IPS-15b (cell line): ENCODE data around the gene FN1.

Source experiments
- H3K27me3 ChIP-seq: one replicate; pipeline ENCODE4 v1.6.1; 2013; ENCODE audit warnings: low read length; ENCODE audit not compliant: control insufficient read depth, insufficient read depth
- H3K36me3 ChIP-seq: one replicate; pipeline ENCODE4 v1.6.1; 2013; ENCODE audit warnings: low read length; ENCODE audit not compliant: control insufficient read depth, insufficient read depth
- H3K4me1 ChIP-seq: one replicate; pipeline ENCODE4 v1.6.1; 2013; ENCODE audit warnings: mild to moderate bottlenecking, low read length; ENCODE audit not compliant: control insufficient read depth, insufficient read depth
- H3K4me3 ChIP-seq: one replicate; pipeline ENCODE4 v1.5.1; 2013; ENCODE audit warnings: low read depth, low read length
- H3K9ac ChIP-seq: one replicate; pipeline ENCODE4 v1.6.1; 2013; ENCODE audit warnings: low read depth, mild to moderate bottlenecking, low read length
- H3K9me3 ChIP-seq: one replicate; pipeline ENCODE4 v1.6.1; 2013; ENCODE audit warnings: mild to moderate bottlenecking, low read length; ENCODE audit not compliant: control insufficient read depth, insufficient read depth

The FN1 gene

DNA sequence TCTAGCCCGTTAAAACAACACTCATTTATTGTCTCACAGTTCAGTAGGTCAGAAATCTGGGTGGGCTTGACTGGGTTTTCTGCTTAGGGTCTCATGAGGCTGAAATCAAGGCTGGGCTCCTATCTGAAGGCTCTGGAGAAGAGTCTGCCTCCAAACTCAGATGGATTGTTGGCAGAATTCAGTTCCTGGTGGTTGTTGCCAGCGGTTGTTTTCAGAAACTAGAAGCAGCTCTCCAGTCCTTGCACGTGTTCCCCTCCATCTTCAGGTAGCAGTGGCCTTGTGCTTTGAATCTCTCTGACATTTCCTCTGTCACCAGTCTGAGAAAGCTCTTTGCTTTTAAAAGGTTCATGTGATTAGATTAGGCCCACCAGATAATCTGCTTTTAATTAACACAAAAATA is 20.1 kb upstream of the FN1 start:
- Histone ChIP-seq H3K4me3 (no peak overlapping the region), H3K27me3 (no peaks in the 10 kb centered on the region), H3K4me1 (no peaks in the 10 kb centered on the region), H3K9me3 (no peaks in the 10 kb centered on the region), H3K36me3 (no peaks in the 10 kb centered on the region), H3K9ac (no peak overlapping the region)

GRCh38 chr2:215454519-215455246 is 18.8 kb upstream of the FN1 start:
- Histone ChIP-seq H3K9ac (no peak overlapping the region), H3K9me3 (no peaks in the 10 kb centered on the region)

DNA sequence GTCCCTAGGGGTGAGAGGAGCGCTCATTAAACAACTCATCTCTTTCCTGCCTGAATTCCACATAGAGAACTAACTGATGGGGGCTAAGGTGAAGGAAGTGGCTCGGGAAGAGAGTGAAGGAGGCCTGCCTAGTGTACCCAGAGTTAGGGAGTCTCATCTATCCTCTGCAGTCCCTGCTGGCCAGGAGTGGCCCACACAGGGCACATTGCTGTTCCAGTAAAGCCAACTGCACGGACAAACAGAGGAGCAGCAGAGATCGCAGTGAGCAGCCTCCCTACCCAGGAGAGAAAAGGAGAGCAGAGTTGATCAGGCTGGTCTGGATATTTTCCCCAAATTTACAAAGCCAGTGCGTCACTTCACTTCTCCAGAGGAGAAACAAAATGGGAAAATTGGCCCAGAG is 16.9 kb upstream of the FN1 start:
- Histone ChIP-seq H3K9ac (no peak overlapping the region), H3K27me3 (no peaks in the 10 kb centered on the region), H3K36me3 (no peaks in the 10 kb centered on the region), H3K4me1 (no peaks in the 10 kb centered on the region), H3K4me3 (no peak overlapping the region), H3K9me3 (no peaks in the 10 kb centered on the region)

More at GRCh38 chr2:215454519-215455246, 18.8 kb upstream of the FN1 start:
- Histone ChIP-seq H3K4me3 (no peak overlapping the region), H3K4me1 (no peaks in the 10 kb centered on the region), H3K27me3 (no peaks in the 10 kb centered on the region), H3K36me3 (no peaks in the 10 kb centered on the region)

DNA sequence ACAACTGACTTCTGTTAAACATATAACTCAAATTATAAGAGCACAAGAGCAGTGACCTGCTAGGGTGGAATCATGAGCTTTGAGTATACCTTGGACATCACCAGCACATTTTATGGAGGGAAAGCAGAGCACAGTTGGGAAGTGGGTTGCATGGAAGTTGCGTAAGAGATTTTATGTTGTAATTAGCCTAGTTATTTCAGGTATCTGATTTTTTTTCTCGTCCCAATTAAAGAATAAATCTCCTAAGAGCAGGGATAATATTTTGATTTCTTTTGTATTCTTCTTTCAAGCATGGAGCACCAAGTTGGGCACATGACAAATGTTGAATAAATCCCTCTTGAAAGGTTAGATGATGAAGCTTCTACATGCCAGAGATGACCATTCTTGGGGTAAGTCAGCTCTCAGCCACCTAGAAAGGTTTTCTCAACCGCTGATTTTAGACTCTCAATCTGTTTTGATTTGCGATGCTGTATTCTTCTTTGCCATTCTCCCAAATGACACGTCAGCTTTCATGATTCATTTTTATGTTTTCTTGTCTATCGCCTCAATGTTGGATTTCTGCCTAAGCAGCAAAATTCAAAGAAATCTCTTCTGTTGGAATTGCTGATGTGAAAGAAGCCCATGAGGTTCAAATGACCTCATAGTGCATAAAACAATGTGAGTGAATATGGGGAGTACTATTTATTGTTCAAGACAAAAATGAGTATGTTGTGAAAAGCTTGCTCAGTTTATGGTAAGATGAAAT is 15.3 kb upstream of the FN1 start:
- Histone ChIP-seq H3K4me3 (no peak overlapping the region), H3K27me3 (no peaks in the 10 kb centered on the region), H3K36me3 (no peaks in the 10 kb centered on the region), H3K4me1 (no peaks in the 10 kb centered on the region), H3K9ac (no peak overlapping the region), H3K9me3 (no peaks in the 10 kb centered on the region)

DNA sequence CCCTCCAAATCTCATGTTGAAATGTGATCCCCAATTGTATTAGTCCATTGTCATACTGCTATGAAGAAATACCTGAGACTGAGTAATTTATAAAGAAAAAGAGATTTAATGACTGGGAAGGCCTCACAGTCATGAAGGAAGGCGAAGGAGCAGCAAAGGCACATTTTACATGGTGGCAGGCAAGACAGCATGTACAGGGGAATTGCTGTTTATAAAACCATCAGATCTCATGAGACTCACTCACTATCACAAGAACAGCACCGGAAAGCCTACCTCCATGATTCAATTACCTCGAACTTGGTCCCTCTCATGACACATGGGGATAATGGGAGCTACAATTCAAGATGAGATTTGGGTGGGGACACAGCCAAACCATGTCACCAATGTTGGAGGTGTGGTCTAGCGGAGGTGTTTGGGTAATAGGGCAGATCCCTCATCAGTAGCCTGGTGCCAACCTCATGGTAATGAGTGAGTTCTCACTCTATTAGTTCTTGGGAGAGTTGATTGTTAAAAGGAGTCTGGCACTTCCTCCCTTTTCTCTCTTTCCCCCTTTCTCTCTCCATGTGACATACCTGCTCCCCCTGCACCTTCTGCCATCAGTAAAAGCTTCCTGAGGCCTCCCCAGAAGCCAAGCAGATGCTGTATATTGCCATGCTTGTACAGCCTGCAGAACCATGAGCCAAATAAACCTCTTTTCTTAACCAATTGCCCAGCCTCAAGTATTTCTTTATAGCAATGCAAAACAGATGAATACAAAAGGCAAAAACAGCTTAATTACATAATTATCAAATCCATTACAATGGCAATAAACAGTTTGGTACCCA is 14.5 kb upstream of the FN1 start:
- Histone ChIP-seq H3K36me3 (no peaks in the 10 kb centered on the region), H3K27me3 (no peaks in the 10 kb centered on the region), H3K4me1 (no peaks in the 10 kb centered on the region), H3K9ac (no peak overlapping the region), H3K4me3 (no peak overlapping the region), H3K9me3 (no peaks in the 10 kb centered on the region)

DNA sequence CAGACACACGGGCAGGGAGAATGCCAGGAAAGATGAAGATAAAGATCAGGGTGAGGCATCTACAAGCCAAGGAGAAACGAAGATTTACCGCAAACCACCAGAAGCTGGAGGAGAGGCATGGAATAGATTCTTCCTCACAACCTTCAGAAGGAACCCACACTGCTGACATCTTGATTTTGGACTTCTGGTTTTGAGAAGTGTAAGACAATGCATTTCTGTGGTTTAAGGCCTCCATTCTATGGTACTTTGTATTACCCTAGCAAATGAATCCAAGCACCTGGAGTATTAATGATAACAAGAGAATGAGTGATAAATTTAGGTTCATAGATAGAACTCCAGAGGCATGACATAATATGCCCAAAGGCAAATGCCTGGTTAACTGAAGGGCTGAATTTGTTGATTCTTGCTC is 11.8 kb upstream of the FN1 start:
- Histone ChIP-seq H3K27me3 (no peaks in the 10 kb centered on the region), H3K9me3 (no peaks in the 10 kb centered on the region), H3K9ac (no peak overlapping the region), H3K36me3 (no peaks in the 10 kb centered on the region), H3K4me3 (no peak overlapping the region), H3K4me1 (no peaks in the 10 kb centered on the region)

GRCh38 chr2:215447056-215447455 is 11.2 kb upstream of the FN1 start:
- no peaks in the 10 kb centered on the region for H3K4me1 ChIP-seq
- H3K9me3 ChIP-seq = no peaks in the 10 kb centered on the region
- H3K27me3 ChIP-seq = no peaks in the 10 kb centered on the region
- no peaks in the 10 kb centered on the region for H3K36me3 ChIP-seq
- H3K4me3 ChIP-seq = no peak overlapping the region
- H3K9ac ChIP-seq = no peak overlapping the region

DNA sequence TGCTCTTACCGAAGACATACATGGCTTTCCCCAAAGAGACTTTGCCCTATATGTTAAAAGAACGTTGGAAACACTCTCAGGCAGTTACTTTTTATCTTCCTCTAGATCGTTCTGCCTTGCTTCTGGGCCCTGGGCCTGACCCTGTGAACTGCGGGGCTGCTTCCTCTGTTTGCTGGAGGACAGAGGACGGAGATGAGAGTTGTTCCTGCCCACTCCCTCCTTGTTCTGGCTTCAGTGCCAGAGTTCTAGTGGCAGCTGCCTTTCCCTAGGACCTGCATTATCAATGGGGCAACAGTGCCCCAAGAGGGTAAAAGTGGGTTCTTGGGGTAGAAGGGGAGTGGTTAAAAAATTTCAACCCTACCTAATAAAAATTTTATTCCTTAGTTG is 6.5 kb upstream of the FN1 start:
- no peaks in the 10 kb centered on the region for H3K9me3 ChIP-seq
- H3K9ac ChIP-seq = no peak overlapping the region
- H3K27me3 ChIP-seq = no peaks in the 10 kb centered on the region
- no peaks in the 10 kb centered on the region for H3K36me3 ChIP-seq
- no peaks in the 10 kb centered on the region for H3K4me1 ChIP-seq
- no peak overlapping the region for H3K4me3 ChIP-seq

DNA sequence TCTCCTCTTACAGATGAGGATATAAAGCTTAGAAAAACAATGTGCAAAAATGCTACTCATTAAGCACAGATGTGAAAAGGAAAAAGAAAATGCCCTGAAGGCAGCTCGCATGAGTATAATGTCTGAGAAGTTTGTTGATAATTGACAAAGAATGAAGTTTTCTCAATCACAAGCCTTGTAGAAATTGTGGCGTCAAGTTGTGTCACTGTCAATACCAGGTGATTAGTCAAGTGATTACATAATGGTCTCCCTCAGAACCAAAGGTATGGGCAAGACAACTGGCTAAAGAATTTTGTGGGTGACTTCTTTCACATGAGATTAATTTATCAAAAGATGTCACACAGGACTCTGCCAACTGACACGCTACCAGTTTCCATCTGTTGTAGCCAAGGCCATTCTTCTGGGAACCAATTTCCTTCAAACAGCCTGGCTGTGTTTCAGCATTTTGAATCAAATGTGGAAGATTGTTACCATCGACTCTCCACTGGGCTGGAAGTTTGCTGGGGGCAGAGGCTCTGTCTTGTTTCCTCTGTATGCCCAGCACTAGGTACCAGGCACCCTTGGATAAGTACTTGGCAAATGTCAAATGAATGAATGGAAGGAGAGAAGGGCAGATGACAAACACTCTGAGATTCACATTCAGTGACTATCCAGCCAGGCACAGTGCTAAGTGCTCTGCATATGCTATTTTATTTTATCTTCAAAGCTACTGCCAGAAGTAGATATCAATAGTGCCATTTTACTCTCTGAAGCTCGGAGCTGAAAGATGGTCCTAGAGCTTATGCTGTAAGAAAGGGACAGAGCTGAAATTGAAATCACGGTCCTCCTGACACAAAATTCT is 5.9 kb upstream of the FN1 start:
- H3K36me3 ChIP-seq = no peaks in the 10 kb centered on the region
- H3K9me3 ChIP-seq = no peaks in the 10 kb centered on the region
- H3K4me1 ChIP-seq = no peaks in the 10 kb centered on the region
- H3K9ac ChIP-seq = no peak overlapping the region
- H3K27me3 ChIP-seq = no peaks in the 10 kb centered on the region
- no peak overlapping the region for H3K4me3 ChIP-seq

- no peaks in the 10 kb centered on the region for H3K4me1 ChIP-seq
- no peak overlapping the region for H3K4me3 ChIP-seq
- H3K36me3 ChIP-seq = no peaks in the 10 kb centered on the region
- no peaks in the 10 kb centered on the region for H3K9me3 ChIP-seq
- H3K27me3 ChIP-seq = peaks cover 2% of the 10 kb centered on the region
- H3K9ac ChIP-seq = no peak overlapping the region
Observed at GRCh38 chr2:215439980-215440512, 4.2 kb upstream of the FN1 start.

- no peak overlapping the region for H3K9ac ChIP-seq
- no peaks in the 10 kb centered on the region for H3K4me1 ChIP-seq
Observed at GRCh38 chr2:215439404-215439803, 3.5 kb upstream of the FN1 start.

More at GRCh38 chr2:215439404-215439803, 3.5 kb upstream of the FN1 start:
- no peaks in the 10 kb centered on the region for H3K36me3 ChIP-seq
- H3K4me3 ChIP-seq = no peak overlapping the region
- H3K27me3 ChIP-seq = peaks cover 3% of the 10 kb centered on the region
- no peaks in the 10 kb centered on the region for H3K9me3 ChIP-seq
